ENCODE data around the gene SSPN.

GRCh38 chr12:26227361-26227745 is 32.0 kb downstream of the SSPN start:
- TF ChIP-seq CTCF (IDR thresholded peaks at IDR 0.05; ENCODE audit: low read length) (no peak), EZH2 (optimal IDR thresholded peaks at IDR 0.05; ENCODE audit: low read depth, low read length) (no peak), EZH2phosphoT487 (IDR thresholded peaks at IDR 0.05; ENCODE audit: low read length) (no peak)
